GDM1 (cell line): ENCODE measurements around the gene ABCB6.

Experiments
- DNase-seq: peaks from one replicate; lab custom pipeline; 2025; lab: John Stamatoyannopoulos, UW

ABCB6 gene

GRCh38 chr2:219168932-219169331, 49.8 kb downstream of the ABCB6 start:
- DNase-seq, result no peak

- DNase-seq, result no peak
Measured at GRCh38 chr2:219168526-219168925, 50.2 kb downstream of the ABCB6 start.

GRCh38 chr2:219167997-219168396, 50.8 kb downstream of the ABCB6 start:
- DNase-seq, result no peak

GRCh38 chr2:219165058-219165911, 53.5 kb downstream of the ABCB6 start:
- DNase-seq, result no peak

GRCh38 chr2:219163156-219163555, 55.6 kb downstream of the ABCB6 start:
- no peak for DNase-seq

- DNase-seq, result no peak
Measured at GRCh38 chr2:219161097-219161496, 57.7 kb downstream of the ABCB6 start.

- DNase-seq, result peak; percentile 84
Measured at GRCh38 chr2:219160186-219161017, 58.4 kb downstream of the ABCB6 start, which contains the start of gene NHEJ1. Gene NHEJ1 (minus strand): TSS chr2:219160815. CDS start chr2:219158362, 2,453 bp downstream.
